Stimulated activated CD8-positive, alpha-beta memory T cell treated with anti-CD3 and anti-CD28 coated beads, Interleukin-7, amount 100 ng/mL, for 4 hours (primary cell): ENCODE data around the gene RPRD2.
A peak's percentile ranks its signal among the peaks of the same experiment; 100 is the strongest.

Source experiments
- DNase-seq, 2 donors: peaks; one replicate each; pipeline ENCODE4 v3.0.0-alpha.2; 2020; ENCODE audit warnings: low read depth in 2 of 2

The RPRD2 gene

GRCh38 chr1:150514260-150514659 lies 150.3 kb downstream of the RPRD2 start:
- DNase-seq, result no peak

- DNase-seq, result no peak
These were observed 151.0 kb downstream of the RPRD2 start for GRCh38 chr1:150514913-150515327.

- peak; percentile 76 to 89 for DNase-seq
These were observed 151.5 kb downstream of the RPRD2 start, which contains the start of gene FALEC for GRCh38 chr1:150515328-150516049. Gene FALEC, plus strand, starts transcription at chr1:150515752.

GRCh38 chr1:150516050-150516591 lies 152.2 kb downstream of the RPRD2 start:
- no peak for DNase-seq

- DNase-seq, result no peak
These were observed 152.7 kb downstream of the RPRD2 start for GRCh38 chr1:150516616-150517015.

- DNase-seq, result no peak
These were observed 157.4 kb downstream of the RPRD2 start for GRCh38 chr1:150521196-150521968.

GRCh38 chr1:150525348-150525747 lies 161.4 kb downstream of the RPRD2 start:
- no peak for DNase-seq
